HepG2 (cell line): ENCODE measurements around the gene IL17C. TPM values are rescaled to one million over a fixed set of nuclear protein-coding genes. Genes with fewer than 3 reads are reported as not detected.

Source experiments
- CREB1 ChIP-seq, 2 experiments: fragments of 450-650 bp in 1 of 2; IDR thresholded peaks; 2 replicates each; pipeline ENCODE4 v1.6.1; 2016 to 2017; ENCODE audit warnings: control low read depth in 1 of 2, mild to moderate bottlenecking in 1 of 2, missing compliant biosample characterization in 1 of 2, missing genetic modification characterization in 1 of 2
- HHEX ChIP-seq: IDR thresholded peaks from 2 replicates; pipeline ENCODE4 v1.6.1; 2016; ENCODE audit warnings: control low read depth
- HOXA5 ChIP-seq: sonication (generic); formaldehyde crosslinking; IDR thresholded peaks from 2 replicates; pipeline ENCODE4 v1.4.0; 2020; ENCODE audit warnings: missing genetic modification reagents
- KAT7 ChIP-seq: IDR thresholded peaks from 2 replicates; pipeline ENCODE4 v1.6.1; 2018; ENCODE audit warnings: borderline replicate concordance, missing compliant biosample characterization
- MAFK ChIP-seq, 2 experiments: IDR thresholded peaks in 1 of 2; conservative IDR thresholded peaks in 1 of 2; 2 replicates each; pipeline ENCODE4 v1.6.1; 2011; ENCODE audit warnings: improper control_type of control experiment in 2 of 2, low read length in 2 of 2
- MTA1 ChIP-seq: sonication (generic); formaldehyde crosslinking; IDR thresholded peaks from 2 replicates; pipeline ENCODE4 v1.4.0; 2020; ENCODE audit warnings: missing genetic modification reagents, mild to moderate bottlenecking, borderline replicate concordance
- MTF2 ChIP-seq: sonication (generic); formaldehyde crosslinking; IDR thresholded peaks from 2 replicates; pipeline ENCODE4 v1.5.0; 2020; ENCODE audit warnings: missing genetic modification reagents, borderline replicate concordance
- POGK ChIP-seq: sonication (generic); formaldehyde crosslinking; conservative IDR thresholded peaks from 2 replicates; pipeline ENCODE4 v1.8.0; 2022; ENCODE audit warnings: mild to moderate bottlenecking, moderate library complexity, missing genetic modification reagents
- RXRB ChIP-seq: IDR thresholded peaks from 2 replicates; pipeline ENCODE4 v1.6.1; 2016; ENCODE audit warnings: borderline replicate concordance, missing genetic modification reagents, missing compliant biosample characterization
- SOX13 ChIP-seq, 3 experiments: fragments of 450-650 bp in 1 of 3; sonication (generic) in 1 of 3; formaldehyde crosslinking in 1 of 3; IDR thresholded peaks in 2 of 3; conservative IDR thresholded peaks in 1 of 3; 2 replicates each; pipeline versions ENCODE4 v1.5.0 to v1.6.1; 2016 to 2020; ENCODE audit warnings: antibody characterized with exemption in 1 of 3, mild to moderate bottlenecking in 1 of 3, missing compliant biosample characterization in 1 of 3, missing genetic modification reagents in 1 of 3, moderate library complexity in 1 of 3
- SRSF1 ChIP-seq: fragments of 200-400 bp; formaldehyde crosslinking; optimal IDR thresholded peaks from 2 replicates; pipeline ENCODE3; 2017; ENCODE audit warnings: mild to moderate bottlenecking, low read depth, low read length, moderate library complexity
- ZMAT3 ChIP-seq: sonication (generic); formaldehyde crosslinking; conservative IDR thresholded peaks from 2 replicates; pipeline ENCODE4 v1.7.0; 2021; ENCODE audit warnings: missing genetic modification reagents
- ZNF414 ChIP-seq: sonication (generic); formaldehyde crosslinking; IDR thresholded peaks from 2 replicates; pipeline ENCODE4 v1.5.0; 2020; ENCODE audit warnings: missing genetic modification reagents
- ZNF460 ChIP-seq: sonication (generic); formaldehyde crosslinking; IDR thresholded peaks from 2 replicates; pipeline ENCODE4 v1.5.1; 2020; ENCODE audit warnings: missing genetic modification reagents, mild to moderate bottlenecking, borderline replicate concordance
- ZNF660 ChIP-seq: sonication (generic); formaldehyde crosslinking; IDR thresholded peaks from 2 replicates; pipeline ENCODE4 v1.5.1; 2020; ENCODE audit warnings: mild to moderate bottlenecking, low read depth, missing genetic modification reagents, borderline replicate concordance
- polyA plus RNA-seq, 8 experiments: library from polyadenylated mRNA; depleted of rRNA in 3 of 8; stranded (reverse) in 7 of 8; unstranded in 1 of 8; fragments of >200 nt; fragmentation: Illumina TruSeq in 4 of 8; extraction: Trizol in 4 of 8; gene quantifications; 2 replicates each; pipeline versions ENCODE4 v1.2.1 to v1.2.3, GENCODE V29; 2011 to 2016; ENCODE audit warnings: low read depth in 4 of 8, missing spikeins in 1 of 8, mixed read lengths in 1 of 8; ENCODE audit not compliant: insufficient read depth in 1 of 8
- total RNA-seq, 5 experiments: library from RNA; depleted of rRNA; stranded (reverse); fragments of >200 nt; fragmentation: Illumina TruSeq; extraction: Trizol; gene quantifications; 2 replicates each; pipeline ENCODE4 v1.2.3, GENCODE V29; 2016; ENCODE audit warnings: low read depth in 1 of 5
- TF ChIP-seq, protein P1 (sequence below): sonication (generic); formaldehyde crosslinking; IDR thresholded peaks from 2 replicates; pipeline ENCODE4 v1.4.0; 2020; ENCODE audit warnings: missing genetic modification reagents, mild to moderate bottlenecking, borderline replicate concordance
- TF ChIP-seq, protein P2 (sequence below): sonication (generic); formaldehyde crosslinking; IDR thresholded peaks from 2 replicates; pipeline ENCODE4 v1.5.0; 2020; ENCODE audit warnings: missing genetic modification reagents
- TF ChIP-seq, protein P3 (sequence below): sonication (generic); formaldehyde crosslinking; IDR thresholded peaks from 2 replicates; pipeline ENCODE4 v1.5.0; 2020; ENCODE audit warnings: mild to moderate bottlenecking, missing genetic modification reagents

Gene IL17C
- total and polyA plus RNA-seq, 2 of the 13 experiments (the other 11 are each of a cell fraction or from before 2014, with no cell fraction given): not detected

DNA sequence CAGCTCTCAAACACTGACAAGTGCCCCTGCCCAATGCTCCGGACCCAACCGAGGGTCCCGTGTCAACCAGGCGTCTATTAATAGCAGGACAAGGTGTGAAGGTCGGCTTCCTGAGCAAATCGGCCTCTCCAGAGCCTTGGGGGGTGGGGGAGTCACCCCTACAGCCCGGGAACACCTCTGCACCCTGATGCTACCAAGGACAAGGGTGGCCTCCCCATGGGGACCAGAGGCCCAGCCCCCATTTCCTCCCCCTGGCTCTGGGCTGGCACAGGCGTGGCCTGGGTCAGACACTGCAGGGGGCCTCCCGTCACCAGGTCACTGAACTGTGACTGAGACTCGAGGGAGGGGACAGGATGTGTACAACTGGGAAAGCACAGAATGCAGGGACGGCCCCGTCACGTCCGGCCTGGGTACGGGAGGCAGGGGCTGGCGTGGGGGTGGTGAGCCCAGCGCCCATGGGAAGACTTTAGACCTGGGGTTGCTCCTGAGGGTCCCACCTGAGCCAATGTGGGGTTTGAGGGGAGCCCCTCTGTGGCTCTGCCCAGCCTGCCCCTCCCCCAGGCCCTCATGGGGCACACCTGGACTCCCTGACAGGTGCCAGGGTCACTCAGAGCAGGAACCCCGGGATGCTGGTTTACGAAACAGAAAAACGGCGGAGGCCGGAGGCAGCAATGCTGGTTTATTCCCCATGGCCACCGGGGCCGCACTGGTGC lies 13.1 kb downstream of the IL17C start (continued):
- TF ChIP-seq RXRB (CRISPR knock-in tag) (peak; percentile 99), ZNF414 (CRISPR knock-in tag) (peak; percentile 87; the same call in 1 of the 2 replicates), ZNF460 (peak; percentile 65; the same call in 1 of the 2 replicates), ZNF660 (CRISPR knock-in tag) (no peak), SOX13 (IDR thresholded peaks at IDR 0.05) (no peak), SOX13 (CRISPR knock-in tag; conservative IDR thresholded peaks at IDR 0.05 in 1 of 2, IDR thresholded peaks at IDR 0.05 in 1 of 2) (peak in 1 of 2 experiments; percentile 72; a peak in 2 of 4 replicates), HHEX (peak; percentile 23; the same call in 1 of the 2 replicates), SRSF1 (peak; percentile 79), HOXA5 (no peak), MTA1 (CRISPR knock-in tag) (peak; percentile 73), CREB1 (IDR thresholded peaks at IDR 0.05) (peak; percentile 88), CREB1 (CRISPR knock-in tag; IDR thresholded peaks at IDR 0.05) (peak; percentile 94), POGK (CRISPR knock-in tag) (peak; percentile 74), MAFK (conservative IDR thresholded peaks at IDR 0.05 in 1 of 2, IDR thresholded peaks at IDR 0.05 in 1 of 2; ENCODE audit: low read length in 2 of 2) (no peak), ZMAT3 (CRISPR knock-in tag) (peak; percentile 95), MTF2 (no peak), KAT7 (no peak)
- TF ChIP-seq, protein P1, sequence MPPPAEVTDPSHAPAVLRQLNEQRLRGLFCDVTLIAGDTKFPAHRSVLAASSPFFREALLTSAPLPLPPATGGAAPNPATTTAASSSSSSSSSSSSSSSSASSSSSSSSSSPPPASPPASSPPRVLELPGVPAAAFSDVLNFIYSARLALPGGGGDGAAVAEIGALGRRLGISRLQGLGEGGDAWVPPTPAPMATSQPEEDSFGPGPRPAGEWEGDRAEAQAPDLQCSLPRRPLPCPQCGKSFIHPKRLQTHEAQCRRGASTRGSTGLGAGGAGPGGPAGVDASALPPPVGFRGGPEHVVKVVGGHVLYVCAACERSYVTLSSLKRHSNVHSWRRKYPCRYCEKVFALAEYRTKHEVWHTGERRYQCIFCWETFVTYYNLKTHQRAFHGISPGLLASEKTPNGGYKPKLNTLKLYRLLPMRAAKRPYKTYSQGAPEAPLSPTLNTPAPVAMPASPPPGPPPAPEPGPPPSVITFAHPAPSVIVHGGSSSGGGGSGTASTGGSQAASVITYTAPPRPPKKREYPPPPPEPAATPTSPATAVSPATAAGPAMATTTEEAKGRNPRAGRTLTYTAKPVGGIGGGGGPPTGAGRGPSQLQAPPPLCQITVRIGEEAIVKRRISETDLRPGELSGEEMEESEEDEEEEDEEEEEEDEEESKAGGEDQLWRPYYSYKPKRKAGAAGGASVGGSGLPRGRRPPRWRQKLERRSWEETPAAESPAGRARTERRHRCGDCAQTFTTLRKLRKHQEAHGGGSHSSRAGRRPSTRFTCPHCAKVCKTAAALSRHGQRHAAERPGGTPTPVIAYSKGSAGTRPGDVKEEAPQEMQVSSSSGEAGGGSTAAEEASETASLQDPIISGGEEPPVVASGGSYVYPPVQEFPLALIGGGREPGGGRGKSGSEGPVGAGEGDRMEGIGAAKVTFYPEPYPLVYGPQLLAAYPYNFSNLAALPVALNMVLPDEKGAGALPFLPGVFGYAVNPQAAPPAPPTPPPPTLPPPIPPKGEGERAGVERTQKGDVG (CRISPR knock-in tag): no peak; the same call in 1 of the 2 replicates
- TF ChIP-seq, protein P2, sequence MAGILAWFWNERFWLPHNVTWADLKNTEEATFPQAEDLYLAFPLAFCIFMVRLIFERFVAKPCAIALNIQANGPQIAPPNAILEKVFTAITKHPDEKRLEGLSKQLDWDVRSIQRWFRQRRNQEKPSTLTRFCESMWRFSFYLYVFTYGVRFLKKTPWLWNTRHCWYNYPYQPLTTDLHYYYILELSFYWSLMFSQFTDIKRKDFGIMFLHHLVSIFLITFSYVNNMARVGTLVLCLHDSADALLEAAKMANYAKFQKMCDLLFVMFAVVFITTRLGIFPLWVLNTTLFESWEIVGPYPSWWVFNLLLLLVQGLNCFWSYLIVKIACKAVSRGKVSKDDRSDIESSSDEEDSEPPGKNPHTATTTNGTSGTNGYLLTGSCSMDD (CRISPR knock-in tag): no peak
- TF ChIP-seq, protein P3, sequence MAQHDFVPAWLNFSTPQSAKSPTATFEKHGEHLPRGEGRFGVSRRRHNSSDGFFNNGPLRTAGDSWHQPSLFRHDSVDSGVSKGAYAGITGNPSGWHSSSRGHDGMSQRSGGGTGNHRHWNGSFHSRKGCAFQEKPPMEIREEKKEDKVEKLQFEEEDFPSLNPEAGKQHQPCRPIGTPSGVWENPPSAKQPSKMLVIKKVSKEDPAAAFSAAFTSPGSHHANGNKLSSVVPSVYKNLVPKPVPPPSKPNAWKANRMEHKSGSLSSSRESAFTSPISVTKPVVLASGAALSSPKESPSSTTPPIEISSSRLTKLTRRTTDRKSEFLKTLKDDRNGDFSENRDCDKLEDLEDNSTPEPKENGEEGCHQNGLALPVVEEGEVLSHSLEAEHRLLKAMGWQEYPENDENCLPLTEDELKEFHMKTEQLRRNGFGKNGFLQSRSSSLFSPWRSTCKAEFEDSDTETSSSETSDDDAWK (CRISPR knock-in tag): no peak
